Liver (tissue), 3 donors: ENCODE measurements around the gene FITM1.

Source experiments
- CTCF ChIP-seq: fragments of 150-350 bp; IDR thresholded peaks from 2 replicates; pipeline ENCODE4 v1.5.1; 2017; ENCODE audit warnings: improper control_type of control experiment, low read depth, low read length; ENCODE audit not compliant: missing input control
- HNF4A ChIP-seq, 2 donors: conservative IDR thresholded peaks; 2 replicates each; pipeline ENCODE4 v1.6.1; 2016; ENCODE audit warnings: antibody characterized with exemption in 2 of 2, mild to moderate bottlenecking in 2 of 2
- REST ChIP-seq: IDR thresholded peaks from 2 replicates; pipeline ENCODE4 v1.6.1; 2016; ENCODE audit warnings: antibody characterized with exemption, mild to moderate bottlenecking
- YY1 ChIP-seq: IDR thresholded peaks from 2 replicates; pipeline ENCODE4 v1.6.1; 2016; ENCODE audit warnings: antibody characterized with exemption, mild to moderate bottlenecking
- donor health status: healthy.
- donor health status: healthy.

DNA sequence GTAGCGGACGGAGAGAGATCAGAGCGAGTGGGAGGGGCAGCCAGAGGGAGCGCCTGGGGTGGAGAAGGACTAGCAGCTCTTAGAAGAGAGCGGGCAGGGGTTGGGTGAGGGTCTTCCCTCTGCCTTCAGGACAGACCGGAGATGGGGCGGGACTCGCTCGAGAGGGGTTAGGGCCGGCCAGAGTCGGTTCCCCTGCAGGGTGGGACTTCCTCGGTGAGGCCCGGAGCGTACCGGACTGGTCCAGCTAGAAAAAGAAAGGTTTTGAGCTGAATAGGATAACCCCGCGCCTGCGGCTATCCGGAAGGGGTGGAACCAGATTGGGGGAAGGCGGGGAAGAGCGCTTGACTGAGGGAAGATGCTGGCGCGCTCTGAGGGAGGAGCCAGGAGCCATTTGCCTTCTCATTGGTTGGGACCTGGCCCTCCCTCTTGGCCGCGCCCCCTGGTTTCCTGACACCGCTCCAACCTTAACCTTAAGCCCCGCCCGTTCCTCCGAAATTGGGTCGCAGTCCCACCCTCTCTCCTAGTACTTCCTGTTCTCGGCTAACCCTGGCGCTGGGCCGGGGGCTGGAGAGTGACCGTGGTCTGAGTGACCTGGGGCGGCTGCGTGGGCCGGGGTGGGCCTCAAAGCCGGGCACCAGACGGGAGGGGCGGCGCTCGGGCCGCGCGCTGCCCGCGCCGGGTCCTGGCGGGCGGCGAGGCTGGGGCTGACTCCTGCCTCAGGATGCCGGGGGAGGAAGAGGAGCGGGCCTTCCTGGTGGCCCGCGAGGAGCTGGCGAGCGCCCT is 16.7 kb downstream of the FITM1 start, which contains the start of gene RNF31:
- no peak for TF ChIP-seq CTCF
- TF ChIP-seq HNF4A (conservative IDR thresholded peaks at IDR 0.05): peak in 1 of 2 donors; percentile 35
- TF ChIP-seq YY1: peak; percentile 10
- no peak for TF ChIP-seq REST
